ENCODE measurements around the gene CEP295NL.

DNA sequence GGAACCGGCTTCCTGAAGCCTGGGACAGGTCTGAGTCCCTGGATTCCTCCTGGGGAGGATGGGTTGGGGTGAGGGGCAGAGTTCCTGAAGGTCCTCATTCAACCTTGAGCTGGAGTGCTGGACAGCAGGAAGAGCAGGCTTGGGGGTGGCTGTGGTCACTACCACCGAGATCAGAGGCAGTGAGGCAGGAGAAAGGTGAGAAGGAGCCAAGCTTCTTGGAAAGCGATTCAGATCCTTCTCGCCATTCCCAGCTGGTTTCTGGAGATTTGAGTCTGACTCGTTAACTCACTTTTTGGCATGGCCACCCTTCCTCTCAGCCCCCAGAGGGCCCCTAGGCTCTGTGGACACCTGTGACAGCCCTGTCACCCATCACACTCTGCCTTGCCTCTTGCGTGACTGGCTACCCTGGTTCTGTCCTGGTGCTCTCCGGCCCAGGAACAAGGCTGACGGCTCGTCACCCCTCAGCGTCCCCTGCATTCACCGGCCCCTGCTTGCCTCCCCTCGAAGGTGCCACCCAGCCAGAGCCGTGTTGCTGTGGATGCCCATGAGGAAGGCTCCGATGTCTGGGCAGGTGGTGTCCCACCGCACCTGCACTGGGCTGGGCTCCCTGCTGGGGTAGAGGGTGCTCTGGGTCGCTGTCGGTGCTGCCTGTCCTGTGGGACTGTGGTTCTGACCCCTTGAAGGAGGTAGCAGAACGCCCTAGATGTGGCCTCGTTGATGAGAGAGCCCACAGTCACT lies 31.8 kb upstream of the CEP295NL start:
- TF ChIP-seq ZNF24 (IDR thresholded peaks at IDR 0.05) (no peak), ZNF230 (CRISPR knock-in tag; IDR thresholded peaks at IDR 0.05) (no peak), ETV6 (CRISPR knock-in tag; conservative IDR thresholded peaks at IDR 0.05) (no peak), ZBTB3 (CRISPR knock-in tag; IDR thresholded peaks at IDR 0.05; ENCODE audit: borderline replicate concordance, low read depth) (no peak), MAFF (IDR thresholded peaks at IDR 0.05; ENCODE audit: low read depth, low read length) (no peak), HDAC6 (IDR thresholded peaks at IDR 0.05; ENCODE audit: low read depth, low read length) (no peak)
- TF ChIP-seq, protein P1, sequence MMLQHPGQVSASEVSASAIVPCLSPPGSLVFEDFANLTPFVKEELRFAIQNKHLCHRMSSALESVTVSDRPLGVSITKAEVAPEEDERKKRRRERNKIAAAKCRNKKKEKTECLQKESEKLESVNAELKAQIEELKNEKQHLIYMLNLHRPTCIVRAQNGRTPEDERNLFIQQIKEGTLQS (CRISPR knock-in tag; IDR thresholded peaks at IDR 0.05), result no peak
- TF ChIP-seq, protein P2, sequence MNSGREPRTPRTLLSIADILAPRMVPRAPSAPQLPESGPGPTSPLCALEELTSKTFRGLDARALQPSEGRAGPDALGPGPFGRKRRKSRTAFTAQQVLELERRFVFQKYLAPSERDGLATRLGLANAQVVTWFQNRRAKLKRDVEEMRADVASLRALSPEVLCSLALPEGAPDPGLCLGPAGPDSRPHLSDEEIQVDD (CRISPR knock-in tag; IDR thresholded peaks at IDR 0.05; ENCODE audit: borderline replicate concordance), result no peak
- TF ChIP-seq, protein P3, sequence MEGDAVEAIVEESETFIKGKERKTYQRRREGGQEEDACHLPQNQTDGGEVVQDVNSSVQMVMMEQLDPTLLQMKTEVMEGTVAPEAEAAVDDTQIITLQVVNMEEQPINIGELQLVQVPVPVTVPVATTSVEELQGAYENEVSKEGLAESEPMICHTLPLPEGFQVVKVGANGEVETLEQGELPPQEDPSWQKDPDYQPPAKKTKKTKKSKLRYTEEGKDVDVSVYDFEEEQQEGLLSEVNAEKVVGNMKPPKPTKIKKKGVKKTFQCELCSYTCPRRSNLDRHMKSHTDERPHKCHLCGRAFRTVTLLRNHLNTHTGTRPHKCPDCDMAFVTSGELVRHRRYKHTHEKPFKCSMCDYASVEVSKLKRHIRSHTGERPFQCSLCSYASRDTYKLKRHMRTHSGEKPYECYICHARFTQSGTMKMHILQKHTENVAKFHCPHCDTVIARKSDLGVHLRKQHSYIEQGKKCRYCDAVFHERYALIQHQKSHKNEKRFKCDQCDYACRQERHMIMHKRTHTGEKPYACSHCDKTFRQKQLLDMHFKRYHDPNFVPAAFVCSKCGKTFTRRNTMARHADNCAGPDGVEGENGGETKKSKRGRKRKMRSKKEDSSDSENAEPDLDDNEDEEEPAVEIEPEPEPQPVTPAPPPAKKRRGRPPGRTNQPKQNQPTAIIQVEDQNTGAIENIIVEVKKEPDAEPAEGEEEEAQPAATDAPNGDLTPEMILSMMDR (CRISPR knock-in tag; IDR thresholded peaks at IDR 0.05), result no peak

Measured in HepG2 (cell line).